HG02840 (cell line): ENCODE data around the gene FAM78B.

ENCODE experiments used
- ATAC-seq: cut with Tn5 transposase; IDR thresholded peaks from one replicate; pipeline ENCODE4 v1.9.1; 2021; ENCODE audit warnings: mild to moderate bottlenecking, moderate library complexity, moderate number of reproducible peaks; ENCODE audit not compliant: unreplicated experiment, low FRiP score

Gene FAM78B, protein sequence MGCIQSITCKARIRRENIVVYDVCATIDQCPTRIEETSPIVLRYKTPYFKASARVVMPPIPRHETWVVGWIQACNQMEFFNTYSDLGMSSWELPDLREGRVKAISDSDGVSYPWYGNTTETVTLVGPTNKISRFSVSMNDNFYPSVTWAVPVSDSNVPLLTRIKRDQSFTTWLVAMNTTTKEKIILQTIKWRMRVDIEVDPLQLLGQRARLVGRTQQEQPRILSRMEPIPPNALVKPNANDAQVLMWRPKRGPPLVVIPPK

DNA sequence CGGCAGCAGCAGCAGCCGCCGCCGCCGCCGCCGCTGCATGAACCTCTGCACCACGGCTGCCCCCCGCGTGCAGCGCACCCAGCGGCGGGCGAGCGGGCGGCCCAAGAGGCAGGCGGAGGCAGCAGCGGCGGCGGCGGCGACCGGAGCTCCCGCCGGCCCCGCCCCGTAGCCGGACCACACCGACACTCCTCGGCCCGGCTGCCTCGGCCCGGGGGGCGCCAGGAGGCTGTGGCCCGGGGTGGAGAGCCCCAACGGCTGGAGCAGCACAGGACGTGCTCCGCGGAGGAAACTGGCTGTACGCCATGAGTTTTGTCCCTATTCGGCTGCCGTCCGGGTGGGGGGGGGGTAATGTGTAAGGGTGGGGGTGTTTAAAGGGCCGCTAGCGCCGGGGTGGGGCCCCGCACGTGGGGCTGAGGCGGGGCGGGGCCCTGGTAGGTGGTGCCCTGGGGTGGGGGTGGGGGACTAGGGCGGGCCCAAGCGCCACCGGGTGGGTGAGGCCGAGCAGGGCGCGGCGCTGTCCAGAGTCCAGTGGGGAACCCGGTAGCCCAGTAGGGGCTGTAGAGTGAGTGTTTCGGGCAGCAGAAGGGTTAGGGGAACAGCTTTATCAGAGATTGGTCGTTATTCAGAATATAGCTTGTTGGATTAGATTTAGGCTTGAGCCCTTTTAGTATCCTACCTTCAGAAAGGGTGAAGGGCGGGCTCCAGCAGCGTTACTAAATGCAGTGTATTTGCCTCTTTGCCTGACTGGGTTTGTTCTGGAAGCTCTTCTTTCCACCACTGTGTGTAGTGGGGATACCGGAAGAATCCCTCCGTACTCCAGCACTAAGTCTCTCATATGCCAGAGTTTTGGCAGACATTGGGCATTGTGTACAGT is at the start of gene FAM78B:
FAM78B (minus strand) TSS at position 304 of the 874 bp plus-strand sequence. CDS start 753 bp downstream, outside the sequence.
- peak; percentile 37 for ATAC-seq

DNA sequence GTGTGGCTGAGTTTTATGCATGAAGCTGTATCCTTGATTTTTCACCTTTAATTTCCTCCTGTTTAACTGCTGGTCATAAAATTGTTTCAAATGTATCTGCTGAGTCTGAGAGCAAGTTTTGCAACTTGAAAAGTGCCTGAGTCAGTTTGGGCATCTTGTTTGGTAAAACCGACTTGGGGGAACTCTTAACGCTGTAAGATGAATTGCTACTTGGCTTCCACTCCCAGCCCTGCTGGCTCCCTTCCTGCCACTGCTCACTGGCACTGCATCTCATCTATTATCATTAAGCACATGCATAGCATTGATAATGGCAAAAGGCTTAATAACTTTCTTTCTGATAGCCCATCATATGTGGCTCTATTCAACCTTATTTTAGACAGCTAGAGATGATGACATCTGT is 35.7 kb upstream of the FAM78B start:
- ATAC-seq, result no peak

DNA sequence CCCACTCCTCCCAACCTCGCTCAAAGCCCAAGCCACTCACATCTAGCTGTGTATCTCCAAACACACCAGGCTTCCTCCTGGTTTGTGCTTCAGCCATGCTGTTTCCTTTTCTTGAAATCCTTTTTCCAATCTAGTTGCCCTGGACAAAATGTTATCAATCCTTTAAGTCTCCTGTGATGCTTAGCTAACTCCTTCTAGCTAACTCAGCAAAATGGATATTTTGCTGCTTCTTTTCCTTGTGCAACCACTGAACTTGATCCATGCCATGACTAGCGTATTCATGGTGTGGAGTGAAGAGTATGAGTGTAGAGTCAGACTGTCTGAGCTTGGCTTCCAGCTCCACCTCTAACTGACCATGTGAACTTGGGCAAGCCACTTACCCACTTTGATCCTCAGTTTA is 33.9 kb upstream of the FAM78B start:
- ATAC-seq, result no peak

DNA sequence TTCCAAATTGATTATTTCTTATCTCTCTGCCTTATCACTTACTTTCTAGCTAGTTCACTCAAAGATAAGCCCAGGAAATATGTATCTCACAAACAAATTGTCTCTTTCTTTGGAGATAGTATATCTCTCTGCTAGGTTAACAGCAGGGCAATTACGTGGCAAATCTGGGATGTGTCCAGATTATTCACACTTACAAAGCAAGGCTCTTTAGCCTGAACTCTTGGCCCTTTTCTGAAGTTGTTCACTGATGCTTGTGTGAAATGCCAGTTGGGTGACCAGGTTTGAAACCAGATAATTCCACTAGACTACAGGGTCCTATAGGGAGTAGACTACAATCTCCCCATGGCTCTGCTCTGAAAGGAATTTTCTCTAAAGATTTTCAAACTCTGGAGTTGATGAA is 30.8 kb upstream of the FAM78B start:
- no peak for ATAC-seq

DNA sequence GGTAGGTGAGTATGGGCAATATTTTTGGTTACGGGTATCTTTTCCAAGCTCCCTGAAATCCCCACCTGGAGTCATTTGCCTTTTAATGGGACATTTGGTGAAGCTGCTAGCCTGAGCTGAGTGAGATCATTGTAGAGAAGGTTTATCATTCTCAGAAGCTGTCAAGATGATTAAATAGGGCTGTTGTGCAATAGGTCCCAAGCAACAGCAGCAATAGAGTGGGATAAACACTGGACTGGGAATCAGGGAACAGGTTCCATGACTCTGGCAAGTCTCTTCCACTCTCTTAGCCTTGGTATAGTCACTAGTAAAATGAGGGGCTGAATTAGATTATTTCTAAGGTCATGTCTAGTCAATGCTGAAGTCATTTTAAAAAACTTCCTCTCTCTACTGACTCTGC is 30.3 kb upstream of the FAM78B start:
- no peak for ATAC-seq

DNA sequence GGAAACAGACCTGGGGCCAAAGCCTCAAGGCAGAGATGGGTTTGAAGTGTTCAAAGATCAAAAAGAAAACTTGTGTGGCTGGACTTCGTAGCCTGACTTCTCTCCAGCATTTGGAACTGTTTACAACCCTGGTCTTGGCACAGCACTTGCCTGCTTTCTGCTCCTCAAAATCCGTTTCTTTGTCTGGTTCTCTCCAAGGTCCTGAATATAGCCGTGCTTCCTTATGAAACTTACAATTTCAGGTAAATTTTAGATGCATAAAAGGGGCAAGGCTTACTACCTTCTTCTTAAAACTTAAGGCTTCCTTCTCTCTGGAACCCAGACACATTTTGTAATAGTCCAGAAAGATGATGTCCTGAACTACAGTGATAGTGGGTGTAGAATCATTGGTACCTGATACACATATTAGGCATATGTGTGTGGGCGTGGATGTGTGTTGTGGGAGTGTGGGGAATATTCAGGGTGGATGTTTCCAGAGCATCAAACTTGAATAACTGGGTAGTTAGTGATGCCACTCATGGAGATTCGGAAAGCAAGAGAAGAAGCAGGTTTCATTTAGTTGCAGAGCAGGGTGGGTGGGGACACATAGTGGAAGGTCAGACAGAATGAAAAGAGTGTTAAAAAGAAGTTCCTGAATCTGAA is 26.4 kb upstream of the FAM78B start:
- no peak for ATAC-seq

DNA sequence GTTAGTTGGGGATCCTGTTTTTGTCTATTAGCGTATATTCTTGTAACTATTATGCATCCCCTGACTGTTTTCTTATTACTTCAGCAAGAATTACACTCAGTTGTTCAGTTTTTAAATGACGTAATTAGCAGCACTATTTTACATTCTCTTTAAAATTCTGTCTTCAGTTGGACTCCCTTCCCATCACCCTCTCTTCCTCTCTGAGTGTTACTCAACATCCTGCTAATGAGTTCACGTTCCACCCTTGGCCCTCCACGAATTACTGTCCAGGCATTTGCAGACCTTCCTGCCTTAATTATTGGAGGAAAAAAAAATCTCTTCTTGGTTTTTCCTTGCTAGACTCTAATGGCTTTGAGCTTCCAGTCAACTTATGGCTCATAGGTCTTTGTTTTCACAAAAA is 23.6 kb upstream of the FAM78B start:
- no peak for ATAC-seq

DNA sequence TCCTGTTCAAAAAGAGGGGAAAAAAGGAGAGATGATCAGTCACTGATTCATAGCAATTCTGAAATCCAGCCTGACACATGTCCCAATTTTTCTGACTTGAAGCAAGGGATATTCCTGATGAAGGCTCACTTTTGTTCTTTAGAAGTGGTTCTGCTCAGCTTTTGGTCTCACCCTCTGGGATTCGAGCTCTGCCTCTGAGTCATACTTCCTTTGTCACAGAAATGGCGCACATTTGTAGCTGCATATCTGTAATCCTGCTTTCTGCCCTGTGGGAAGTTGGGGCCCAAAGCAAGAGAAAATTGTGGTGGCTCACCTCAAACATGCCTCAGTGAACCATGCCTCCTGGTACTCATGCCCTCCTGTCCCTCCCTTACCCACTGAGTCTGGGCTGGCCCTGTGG is 22.3 kb upstream of the FAM78B start:
- ATAC-seq, result no peak

DNA sequence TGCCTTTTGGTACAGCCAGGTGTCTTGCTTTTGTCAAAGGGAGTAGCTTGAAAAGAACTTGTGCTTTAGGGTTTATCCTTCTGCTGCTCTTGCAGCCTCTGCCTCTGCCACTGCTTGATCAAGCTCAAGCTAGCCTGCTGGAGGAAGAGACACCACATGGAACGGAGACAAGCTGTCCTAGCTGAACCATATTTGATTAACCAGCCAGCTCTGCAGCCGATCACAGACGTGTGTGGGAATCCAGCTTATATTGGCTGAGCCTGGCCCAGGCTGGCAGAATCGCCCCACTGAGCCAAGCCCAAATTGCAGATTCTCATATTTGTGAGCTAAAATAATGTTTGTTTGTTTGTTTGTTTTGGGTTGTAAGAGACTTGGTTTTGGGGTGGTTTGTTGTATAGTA is 18.7 kb upstream of the FAM78B start:
- no peak for ATAC-seq

DNA sequence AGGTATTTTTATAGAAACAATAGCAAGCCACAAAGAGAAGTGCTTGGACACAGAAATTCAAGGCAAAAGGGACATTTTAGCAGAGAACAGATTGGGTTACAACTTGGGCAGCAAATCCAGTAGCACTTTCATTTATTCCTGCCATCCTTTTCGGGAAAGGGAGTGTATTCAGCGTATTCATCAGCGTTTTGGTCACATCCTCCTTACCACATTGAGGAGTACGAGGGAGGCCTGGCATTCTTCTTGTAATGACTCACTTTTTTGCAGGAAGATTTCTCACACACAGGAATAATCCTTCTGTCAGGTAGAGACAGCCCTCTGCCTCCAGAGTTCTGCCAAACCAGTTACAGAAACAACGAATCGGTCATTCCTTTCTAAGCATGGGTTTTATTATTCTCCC is 18.1 kb upstream of the FAM78B start:
- ATAC-seq, result no peak

DNA sequence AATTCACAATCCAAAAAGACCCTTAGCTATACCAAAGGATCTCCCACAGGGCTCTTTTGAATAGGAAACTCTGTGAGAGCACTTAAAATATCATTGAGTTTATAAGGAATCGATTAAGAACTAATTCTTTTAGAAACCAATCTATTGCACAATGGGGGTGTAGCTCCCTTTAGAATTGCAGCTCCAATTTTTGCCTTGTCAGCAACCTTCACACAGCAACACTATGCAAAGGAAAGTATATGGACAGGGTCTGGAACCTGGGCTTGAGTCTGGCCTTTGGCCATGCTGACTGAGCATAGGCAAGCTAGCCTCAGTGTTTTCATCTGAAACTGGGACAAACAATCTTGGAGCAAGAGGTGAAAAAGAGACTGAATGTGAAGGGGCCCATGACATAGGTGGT is 17.2 kb upstream of the FAM78B start:
- no peak for ATAC-seq

DNA sequence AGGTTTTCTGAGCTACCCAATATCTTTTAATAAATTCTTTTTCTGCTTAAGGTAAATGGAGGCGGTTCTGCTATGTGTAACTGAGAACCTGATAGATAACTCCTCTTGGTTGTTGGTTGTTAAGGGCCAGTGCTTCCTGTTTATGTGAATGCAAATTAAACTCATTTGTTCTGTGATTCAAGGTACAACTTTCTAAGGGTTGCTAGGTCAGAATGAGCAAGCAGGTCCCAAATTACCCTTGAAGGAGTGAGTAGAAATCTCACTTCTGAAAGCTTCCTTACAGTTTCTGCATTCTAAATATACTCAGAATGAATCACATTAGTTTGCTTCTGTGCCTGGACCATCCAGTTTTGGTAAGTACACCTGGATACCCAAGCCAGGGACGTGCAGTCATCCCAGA is 15.5 kb upstream of the FAM78B start:
- no peak for ATAC-seq

DNA sequence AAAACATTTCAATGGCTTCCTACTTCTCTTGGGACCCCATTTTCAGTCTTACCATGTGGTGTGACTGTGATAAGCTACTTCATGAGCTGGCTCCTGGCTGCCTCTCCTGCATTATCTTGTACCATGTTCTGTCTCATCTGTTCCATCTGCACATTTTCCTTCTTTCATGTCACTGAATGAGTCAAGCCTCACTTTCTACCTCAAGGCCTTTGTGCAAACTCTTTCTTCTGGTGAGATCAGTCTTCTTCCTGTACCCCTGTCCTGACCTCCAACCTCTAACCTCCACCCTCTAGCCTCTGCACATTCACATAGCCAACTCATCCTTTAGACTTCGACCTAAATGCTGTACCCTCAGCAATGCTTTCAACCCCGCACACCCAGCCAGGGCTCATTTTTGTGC is 9.6 kb upstream of the FAM78B start:
- no peak for ATAC-seq

DNA sequence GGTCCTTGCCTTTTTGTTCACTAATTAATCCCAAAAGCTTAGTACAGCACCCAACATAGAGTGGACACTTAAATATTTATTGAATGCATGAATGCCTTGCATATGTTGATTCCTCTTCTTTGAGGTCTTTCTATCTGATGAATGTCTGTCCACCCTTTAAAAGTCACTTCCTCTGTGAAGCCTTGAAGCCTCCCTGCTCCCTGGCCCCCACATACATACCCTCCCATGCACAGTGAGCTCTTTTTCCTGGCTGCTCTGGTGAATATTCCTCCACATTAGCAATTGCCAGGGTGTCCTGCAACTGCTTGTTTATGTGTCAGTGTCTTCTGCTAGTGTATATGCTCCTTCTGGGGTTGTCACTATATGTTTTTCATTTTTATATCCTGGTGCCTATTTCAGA is 8.2 kb upstream of the FAM78B start:
- no peak for ATAC-seq

DNA sequence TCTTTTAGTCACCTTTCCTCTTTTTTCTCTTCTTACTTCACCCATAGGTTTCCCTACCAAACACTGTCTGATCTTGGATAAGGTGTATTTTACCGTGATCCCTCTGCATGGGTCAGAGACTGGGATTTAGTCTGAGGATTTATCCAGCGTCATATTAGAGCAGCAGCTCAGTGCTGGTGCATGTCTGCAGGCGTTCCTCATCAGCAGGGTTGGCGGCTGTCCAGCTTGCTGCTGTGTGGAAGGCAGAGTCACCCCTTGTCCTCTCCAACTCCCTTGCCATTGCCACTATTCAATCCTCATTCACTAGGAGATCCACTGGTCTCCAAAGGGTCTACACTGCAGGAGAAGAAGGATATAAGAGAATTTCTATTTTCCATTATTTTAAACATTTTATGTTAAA is 7.3 kb upstream of the FAM78B start:
- no peak for ATAC-seq

DNA sequence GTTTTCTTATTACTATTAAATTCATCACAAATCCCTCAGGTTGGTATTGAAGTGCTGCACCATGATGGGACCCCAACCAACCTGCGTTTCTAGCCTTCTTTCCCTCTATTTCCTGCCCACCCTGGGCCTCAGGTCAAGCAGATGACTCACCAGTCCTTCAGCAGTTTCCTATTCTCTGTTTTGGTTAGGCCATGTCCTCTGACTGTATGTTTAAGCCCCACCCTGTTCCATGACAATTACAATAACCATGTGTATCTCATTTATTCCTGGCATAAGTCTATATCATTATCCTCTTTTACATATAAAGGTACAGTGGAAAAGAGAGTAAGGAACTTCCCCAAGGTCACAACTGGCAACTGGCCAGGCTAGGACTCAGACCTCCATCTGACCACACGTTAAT is 5.3 kb upstream of the FAM78B start:
- ATAC-seq, result no peak

DNA sequence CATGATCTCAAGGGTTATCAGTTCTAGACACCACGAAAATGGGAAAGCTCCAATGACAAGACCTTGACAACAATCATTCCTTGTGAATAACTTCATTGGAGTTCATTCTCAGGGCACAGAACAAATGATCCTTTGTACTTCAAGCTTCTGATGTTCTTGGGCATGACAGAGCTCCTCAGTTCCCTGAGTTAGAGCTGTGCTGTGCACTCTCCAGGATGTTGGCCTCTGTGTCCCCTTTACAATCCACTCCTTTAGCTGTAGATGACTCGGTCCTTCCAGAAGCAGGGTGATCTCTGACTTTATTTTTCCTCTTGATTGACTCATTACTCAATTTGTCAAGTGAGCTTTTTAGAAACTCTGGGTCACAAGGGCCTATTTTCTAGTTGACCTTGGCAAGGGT is 3.9 kb upstream of the FAM78B start:
- no peak for ATAC-seq

DNA sequence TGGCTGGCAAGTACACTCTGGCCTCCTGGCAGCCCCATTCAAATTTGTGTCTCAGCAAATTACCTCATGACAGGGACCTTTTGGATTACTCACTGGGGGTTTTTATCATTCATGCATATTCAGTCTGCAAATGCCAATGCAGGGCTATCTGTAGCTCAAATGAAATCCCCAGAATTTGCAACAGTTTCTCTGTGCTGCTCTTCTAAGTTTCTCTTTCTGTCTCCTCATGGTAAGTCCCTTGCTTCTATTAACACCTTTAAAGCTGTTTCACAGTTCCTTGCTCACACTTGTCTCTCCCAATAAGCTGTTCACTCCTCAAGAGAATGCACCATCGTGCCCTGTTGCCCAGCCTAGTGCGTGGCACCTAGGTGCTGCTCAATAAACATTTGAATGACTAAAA is 3.3 kb upstream of the FAM78B start:
- peak; percentile 64 for ATAC-seq

DNA sequence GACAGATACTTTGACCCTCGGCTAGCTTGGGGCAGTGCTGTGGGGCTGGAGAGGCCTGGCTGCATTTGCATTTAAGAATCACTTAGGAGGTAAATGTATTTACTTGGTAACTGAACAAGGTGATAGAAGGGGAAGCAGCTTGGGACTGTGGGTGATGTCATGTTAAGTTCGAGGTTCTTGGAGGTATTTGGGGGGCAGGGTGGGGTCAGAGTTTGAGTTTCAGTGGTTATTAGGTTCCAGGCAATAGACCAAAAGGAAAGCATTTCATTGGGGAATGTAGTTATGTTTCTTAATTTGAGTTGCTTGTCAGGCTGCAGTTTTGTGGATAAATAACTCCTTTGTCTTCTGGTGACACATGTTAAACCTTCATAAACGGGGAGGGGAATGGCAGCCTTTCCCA is 2.4 kb upstream of the FAM78B start:
- ATAC-seq, result no peak

DNA sequence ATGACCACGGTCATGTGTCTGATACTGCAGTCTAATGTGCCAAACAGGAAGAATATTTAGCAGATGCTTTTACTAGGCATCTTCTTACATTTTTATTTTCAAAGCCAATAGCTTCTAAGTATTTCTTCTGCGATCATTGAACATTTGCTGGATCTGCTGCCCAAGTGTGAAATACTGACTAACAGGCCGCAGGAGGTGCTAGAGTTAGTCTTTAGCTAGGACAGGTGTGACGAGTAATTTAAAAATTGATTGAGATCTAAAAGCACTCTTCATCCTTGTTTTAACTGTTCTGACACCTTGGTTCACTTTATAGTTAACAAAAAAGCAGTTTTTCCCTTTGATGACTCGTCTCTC is 748 bp upstream of the FAM78B start:
- no peak for ATAC-seq

DNA sequence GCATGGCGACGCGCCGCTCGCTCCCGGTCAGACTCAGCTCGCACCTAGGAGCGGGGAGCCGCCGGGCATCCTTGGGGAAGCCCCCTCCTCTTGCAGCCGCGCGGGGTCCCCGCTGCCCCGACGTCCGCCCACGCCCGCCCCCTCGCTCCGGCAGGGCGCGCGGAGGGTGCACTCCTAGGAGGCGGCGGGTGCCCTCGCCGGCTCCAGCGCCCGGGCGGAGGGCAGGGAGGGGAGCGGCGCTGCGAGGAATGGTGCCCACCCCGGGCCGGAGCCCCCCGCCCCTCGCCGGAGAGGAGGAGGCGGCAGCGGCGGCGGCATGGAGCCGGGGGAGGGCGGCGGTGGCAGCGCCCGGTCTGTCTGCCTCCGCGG is 488 bp downstream of the FAM78B start:
- ATAC-seq, result peak; percentile 0
